K562 (cell line): Measurements from ENCODE around the gene OR5D16. TPM values are rescaled to one million over a fixed set of nuclear protein-coding genes. Genes with fewer than 3 reads are reported as not detected.
A peak's percentile ranks its signal among the peaks of the same experiment; 100 is the strongest.

Experiments used
- ATAC-seq: fragments of 200-7000 bp; cut with Tn5 transposase; 3 replicates; pipeline ENCODE4 v1.9.1; 2020; ENCODE audit warnings: moderate library complexity
- BruUV-seq: library from RNA; stranded (reverse); fragments of 400-500 nt; replicated peaks from 2 replicates; lab custom pipeline; 2021; lab: Mats Ljungman, UMichigan
- CTCF ChIA-PET: fragments of 300-600 bp; formaldehyde crosslinking; extraction: SDS; loops from one replicate; lab custom pipeline; 2021; ENCODE audit warnings: low intra/inter-chr PET ratio; lab: Yijun Ruan, JAX
- POLR2A ChIA-PET: fragments of 300-600, 350-650 bp; sonication (Branson Sonifier 250); formaldehyde crosslinking; extraction: SDS; loops from one replicate; lab custom pipeline; 2021; ENCODE audit warnings: antibody characterized with exemption, inconsistent platforms; lab: Yijun Ruan, JAX
- DNase-seq, 4 experiments: peaks; one replicate each; pipeline versions ENCODE4 v3.0.0 to v3.0.0-alpha.2; 2011 to 2018; ENCODE audit warnings: low spot score in 3 of 4, mixed read lengths in 3 of 4; ENCODE audit errors: extremely low read depth in 1 of 4
- FAIRE-seq: peaks from 2 replicates; lab custom pipeline; 2011; peaks lifted over from hg19 to GRCh38; lab: Jason Lieb, UNC
- H2AFZ ChIP-seq: 2 replicates; pipeline ENCODE4 v1.6.0; 2011; ENCODE audit warnings: low read depth, low read length, control low read depth, inconsistent platforms
- H3K27ac ChIP-seq: fragments of 200-600 bp; 3 replicates; pipeline ENCODE4 v1.8.0; 2011; ENCODE audit warnings: low read depth, mild to moderate bottlenecking, control low read depth, inconsistent platforms, low read length, moderate library complexity, mixed read lengths; ENCODE audit errors: extremely low read depth
- H3K27me3 ChIP-seq, 2 experiments: fragments of 300-600 bp in 1 of 2; 2 replicates in 1 of 2; 3 replicates in 1 of 2; pipeline versions ENCODE4 v1.6.0 to v1.8.0; 2011; ENCODE audit warnings: inconsistent platforms in 2 of 2, low read length in 2 of 2, mild to moderate bottlenecking in 1 of 2, mixed read lengths in 1 of 2, moderate library complexity in 1 of 2; ENCODE audit not compliant: control insufficient read depth in 2 of 2, insufficient read depth in 2 of 2
- H3K36me3 ChIP-seq: fragments of 300-600 bp; 3 replicates; pipeline ENCODE4 v1.8.0; 2011; ENCODE audit warnings: mild to moderate bottlenecking, low read length, inconsistent platforms; ENCODE audit not compliant: control insufficient read depth, insufficient read depth
- H3K4me1 ChIP-seq, 2 experiments: fragments of 200-600 bp in 1 of 2; replicated peaks in 1 of 2; 2 replicates in 1 of 2; 3 replicates in 1 of 2; pipeline versions ENCODE4 v1.5.1 to v1.8.0; 2011; ENCODE audit warnings: inconsistent platforms in 2 of 2, low read length in 2 of 2, mild to moderate bottlenecking in 1 of 2, mixed read lengths in 1 of 2, moderate library complexity in 1 of 2; ENCODE audit not compliant: control insufficient read depth in 2 of 2, insufficient read depth in 2 of 2
- H3K4me2 ChIP-seq: 2 replicates; pipeline ENCODE4 v1.6.1; 2011; ENCODE audit warnings: low read length, control low read depth, inconsistent platforms, mixed read lengths; ENCODE audit not compliant: insufficient read depth
- H3K4me3 ChIP-seq: fragments of 200-600 bp; sonication (generic), shearing (Covaris generic); 2 replicates; pipeline ENCODE4 v1.5.1; 2016; ENCODE audit warnings: control low read depth, inconsistent platforms
- H3K79me2 ChIP-seq: fragments of 200-600 bp; 3 replicates; pipeline ENCODE4 v1.8.0; 2011; ENCODE audit warnings: low read length, inconsistent platforms; ENCODE audit not compliant: control insufficient read depth, insufficient read depth
- H3K9ac ChIP-seq, 2 experiments: 2 replicates each; pipeline versions ENCODE4 v1.6.0 to v1.6.1; 2011; ENCODE audit warnings: low read depth in 2 of 2, low read length in 2 of 2, control low read depth in 1 of 2, inconsistent platforms in 1 of 2, mild to moderate bottlenecking in 1 of 2, mixed read lengths in 1 of 2; ENCODE audit not compliant: insufficient read depth in 1 of 2
- H3K9me1 ChIP-seq: one replicate; pipeline ENCODE4 v1.6.0; 2011; ENCODE audit warnings: inconsistent platforms, mild to moderate bottlenecking, low read length, moderate library complexity; ENCODE audit not compliant: control insufficient read depth, insufficient read depth
- H3K9me3 ChIP-seq: replicated peaks from 2 replicates; pipeline ENCODE4 v1.5.1; 2011; ENCODE audit warnings: low read depth, low read length, inconsistent platforms; ENCODE audit not compliant: control insufficient read depth, insufficient read depth
- H4K20me1 ChIP-seq: replicated peaks from 2 replicates; pipeline ENCODE4 v1.6.1; 2011; ENCODE audit warnings: low read length, inconsistent platforms, mixed read lengths; ENCODE audit not compliant: control insufficient read depth, insufficient read depth
- ZFP36 ChIP-seq: fragments of 150-350 bp; IDR thresholded peaks from 2 replicates; pipeline ENCODE4 v1.6.1; 2018; ENCODE audit warnings: low read length, low read depth; ENCODE audit not compliant: partially characterized antibody
- ZMIZ1 ChIP-seq, 2 experiments: fragments of 150-350 bp in 1 of 2; IDR thresholded peaks; 2 replicates each; pipeline ENCODE4 v1.6.1; 2012 to 2016; ENCODE audit warnings: low read depth in 2 of 2, low read length in 2 of 2, mild to moderate bottlenecking in 1 of 2, moderate library complexity in 1 of 2
- WGBS: fragments of 100-300 bp; shearing (Covaris generic); methylation state at CpG from one replicate; pipeline ENCODE4 v1.1.6; 2016; ENCODE audit warnings: low coverage, mixed read lengths; ENCODE audit not compliant: insufficient coverage; ENCODE audit errors: missing lambda C conversion rate; 5-methylcytosine and 5-hydroxymethylcytosine counted together
- in situ Hi-C: fragments of 300-500 bp; cut with MboI; formaldehyde crosslinking; loops from 4 replicates; pipeline ENCODE4 v1.15.0; 2018; ENCODE audit warnings: inconsistent platforms, mixed read lengths
- intact Hi-C: fragments of 100-400 bp; cut with micrococcal nuclease; formaldehyde crosslinking; loops from 2 replicates; pipeline ENCODE4 v1.14.2; 2022
- polyA plus RNA-seq, 8 experiments: library from polyadenylated mRNA; depleted of rRNA in 4 of 8; stranded (reverse) in 5 of 8; unstranded in 3 of 8; fragments of >200 nt; fragmentation: Nextera tagmentation in 2 of 8; fragmentation: Illumina TruSeq in 1 of 8; extraction: Ambion mirVana in 2 of 8; extraction: Trizol in 1 of 8; gene quantifications; 2 replicates each; pipeline versions ENCODE4 v1.2.1 to v1.2.3, GENCODE V29; 2011 to 2014; ENCODE audit warnings: inconsistent platforms in 1 of 8, missing spikeins in 1 of 8
- total RNA-seq, 7 experiments: library from RNA; depleted of rRNA in 6 of 7; stranded (reverse); fragments of >200 nt in 6 of 7; fragmentation: Illumina TruSeq in 2 of 7; extraction: Trizol in 2 of 7; gene quantifications; 2 replicates each; pipeline versions ENCODE4 v1.2.1 to v1.2.3, GENCODE V29; 2011 to 2021; ENCODE audit warnings: low replicate concordance in 1 of 7

The OR5D16 gene
- total and polyA plus RNA-seq, 9 of the 15 experiments (the other 6 are each of a cell fraction or from before 2014, with no cell fraction given), result not detected

GRCh38 chr11:55806248-55806647 is 32.3 kb upstream of the OR5D16 start:
- no peak overlapping the region for H2AFZ ChIP-seq
- ATAC-seq (no peak), DNase-seq (no peak), FAIRE-seq (no peak)
- H3K27ac ChIP-seq, result no peak overlapping the region
- ChIA-PET CTCF (no interaction called here), POLR2A (no interaction called here)
- no peak overlapping the region for H3K4me2 ChIP-seq
- no peaks in the 10 kb centered on the region for H3K9me3 ChIP-seq
- no peaks in the 10 kb centered on the region for H3K27me3 ChIP-seq
- BruUV-seq, result no TSS peak
- no peaks in the 10 kb centered on the region for H3K9me1 ChIP-seq
- no peak overlapping the region for H3K9ac ChIP-seq
- no peaks in the 10 kb centered on the region for H4K20me1 ChIP-seq
- TF ChIP-seq ZMIZ1 (IDR thresholded peaks at IDR 0.05; ENCODE audit: low read depth in 2 of 2, low read length in 2 of 2) (no peak), ZFP36 (peak; percentile 20)
- H3K4me3 ChIP-seq, result no peak overlapping the region
- in situ Hi-C loops, result no loop called here
- intact Hi-C loops, result no loop called here
- WGBS, result 0% methylated on average over 1 of the region's 1 CpG
- no peaks in the 10 kb centered on the region for H3K4me1 ChIP-seq
- no peaks in the 10 kb centered on the region for H3K79me2 ChIP-seq
- H3K36me3 ChIP-seq, result no peaks in the 10 kb centered on the region
